Loucy (cell line): ENCODE measurements around the gene NRXN3.

Experiments
- H2AFZ ChIP-seq: fragments of 200-600 bp; sonication (generic); 2 replicates; pipeline ENCODE4 v1.6.0; 2016; ENCODE audit warnings: antibody characterized with exemption, mild to moderate bottlenecking, low read length, moderate library complexity
- H3F3A ChIP-seq: fragments of 200-600 bp; 2 replicates; pipeline ENCODE4 v1.6.0; 2016; ENCODE audit warnings: antibody characterized with exemption, low read depth, mild to moderate bottlenecking
- H3K27me3 ChIP-seq: fragments of 200-600 bp; sonication (generic); 2 replicates; pipeline ENCODE4 v1.6.1; 2014; ENCODE audit warnings: low read length, mild to moderate bottlenecking; ENCODE audit not compliant: insufficient read depth, poor library complexity, severe bottlenecking
- H3K36me3 ChIP-seq: fragments of 200-600 bp; sonication (generic); 2 replicates; pipeline ENCODE4 v1.6.1; 2016; ENCODE audit warnings: low read length; ENCODE audit not compliant: insufficient read depth
- H3K4me1 ChIP-seq: fragments of 200-600 bp; sonication (generic); 2 replicates; pipeline ENCODE4 v1.5.1; 2014; ENCODE audit warnings: low read length, mild to moderate bottlenecking; ENCODE audit not compliant: insufficient read depth, poor library complexity, severe bottlenecking
- H3K4me2 ChIP-seq: fragments of 200-600 bp; sonication (generic); 2 replicates; pipeline ENCODE4 v1.6.0; 2014; ENCODE audit warnings: antibody characterized with exemption, low read length, low read depth, mild to moderate bottlenecking; ENCODE audit not compliant: poor library complexity, severe bottlenecking
- H3K4me3 ChIP-seq: fragments of 200-600 bp; sonication (generic); 2 replicates; pipeline ENCODE4 v1.5.1; 2014; ENCODE audit warnings: low read length, mild to moderate bottlenecking, mixed read lengths; ENCODE audit not compliant: poor library complexity, severe bottlenecking
- H3K79me2 ChIP-seq: fragments of 200-600 bp; sonication (generic); 2 replicates; pipeline ENCODE4 v1.6.1; 2014; ENCODE audit warnings: low read length; ENCODE audit not compliant: insufficient read depth
- H3K9ac ChIP-seq: fragments of 200-600 bp; sonication (generic); 2 replicates; pipeline ENCODE4 v1.6.0; 2014; ENCODE audit warnings: mild to moderate bottlenecking, low read depth, low read length, moderate library complexity; ENCODE audit not compliant: poor library complexity, severe bottlenecking
- H3K9me2 ChIP-seq: fragments of 200-600 bp; sonication (generic); replicated peaks from 2 replicates; pipeline ENCODE4 v1.6.1; 2016; ENCODE audit warnings: low read depth, low read length, mixed read lengths
- H3K9me3 ChIP-seq: fragments of 200-600 bp; sonication (generic); 2 replicates; pipeline ENCODE4 v1.6.1; 2014; ENCODE audit warnings: mild to moderate bottlenecking, antibody characterized with exemption, low read length, low read depth; ENCODE audit not compliant: insufficient read depth
- H4K20me1 ChIP-seq: fragments of 200-600 bp; sonication (generic); 2 replicates; pipeline ENCODE4 v1.6.0; 2014; ENCODE audit warnings: antibody characterized with exemption, low read length, mild to moderate bottlenecking; ENCODE audit not compliant: insufficient read depth, poor library complexity, severe bottlenecking
- EZH2phosphoT487 ChIP-seq: fragments of 200-600 bp; IDR thresholded peaks from 2 replicates; pipeline ENCODE4 v1.6.1; 2018; ENCODE audit warnings: antibody characterized with exemption, mild to moderate bottlenecking, moderate library complexity, borderline replicate concordance
- TF ChIP-seq, protein P1 (sequence below): fragments of 200-600 bp; sonication (generic); conservative IDR thresholded peaks from 2 replicates; pipeline ENCODE4 v1.5.1; 2014; ENCODE audit warnings: mild to moderate bottlenecking, antibody characterized with exemption, low read length

The NRXN3 gene

DNA sequence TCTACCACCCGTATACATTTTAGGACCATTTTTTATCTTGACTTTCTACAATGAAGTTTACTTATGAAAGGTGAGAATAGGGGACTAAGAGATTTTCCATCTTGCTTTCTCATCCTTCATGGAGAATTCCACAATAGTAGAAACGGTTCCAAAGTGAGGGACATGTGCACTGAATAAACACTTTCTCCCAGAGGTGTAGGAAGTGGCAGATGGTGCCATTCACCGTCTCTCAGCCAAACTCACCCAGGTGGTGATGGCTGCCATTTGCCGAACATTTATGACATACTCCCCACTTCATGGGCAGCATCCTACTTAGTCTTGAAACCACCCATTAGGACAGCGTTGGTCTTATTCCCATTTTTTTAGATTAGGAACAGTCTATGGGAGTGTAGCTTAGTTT is 1500.6 kb downstream of the NRXN3 start:
- Histone ChIP-seq H3F3A (no peaks in the 10 kb centered on the region), H3K79me2 (no peaks in the 10 kb centered on the region), H3K4me3 (no peak overlapping the region), H3K9me2 (no peaks in the 10 kb centered on the region), H3K36me3 (no peaks in the 10 kb centered on the region), H3K27me3 (no peaks in the 10 kb centered on the region), H3K9ac (no peak overlapping the region), H3K4me1 (no peaks in the 10 kb centered on the region), H2AFZ (no peak overlapping the region), H4K20me1 (no peaks in the 10 kb centered on the region), H3K9me3 (no peaks in the 10 kb centered on the region), H3K4me2 (no peak overlapping the region)
- TF ChIP-seq, protein P1, sequence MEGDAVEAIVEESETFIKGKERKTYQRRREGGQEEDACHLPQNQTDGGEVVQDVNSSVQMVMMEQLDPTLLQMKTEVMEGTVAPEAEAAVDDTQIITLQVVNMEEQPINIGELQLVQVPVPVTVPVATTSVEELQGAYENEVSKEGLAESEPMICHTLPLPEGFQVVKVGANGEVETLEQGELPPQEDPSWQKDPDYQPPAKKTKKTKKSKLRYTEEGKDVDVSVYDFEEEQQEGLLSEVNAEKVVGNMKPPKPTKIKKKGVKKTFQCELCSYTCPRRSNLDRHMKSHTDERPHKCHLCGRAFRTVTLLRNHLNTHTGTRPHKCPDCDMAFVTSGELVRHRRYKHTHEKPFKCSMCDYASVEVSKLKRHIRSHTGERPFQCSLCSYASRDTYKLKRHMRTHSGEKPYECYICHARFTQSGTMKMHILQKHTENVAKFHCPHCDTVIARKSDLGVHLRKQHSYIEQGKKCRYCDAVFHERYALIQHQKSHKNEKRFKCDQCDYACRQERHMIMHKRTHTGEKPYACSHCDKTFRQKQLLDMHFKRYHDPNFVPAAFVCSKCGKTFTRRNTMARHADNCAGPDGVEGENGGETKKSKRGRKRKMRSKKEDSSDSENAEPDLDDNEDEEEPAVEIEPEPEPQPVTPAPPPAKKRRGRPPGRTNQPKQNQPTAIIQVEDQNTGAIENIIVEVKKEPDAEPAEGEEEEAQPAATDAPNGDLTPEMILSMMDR = no peak
- TF ChIP-seq EZH2phosphoT487 = no peak

- H3K4me2 ChIP-seq = no peak overlapping the region
- H4K20me1 ChIP-seq = no peaks in the 10 kb centered on the region
- H3K79me2 ChIP-seq = no peaks in the 10 kb centered on the region
- H3K4me1 ChIP-seq = no peaks in the 10 kb centered on the region
- H3K27me3 ChIP-seq = no peaks in the 10 kb centered on the region
- no peaks in the 10 kb centered on the region for H3F3A ChIP-seq
- no peak overlapping the region for H2AFZ ChIP-seq
- H3K9me3 ChIP-seq = no peaks in the 10 kb centered on the region
- no peaks in the 10 kb centered on the region for H3K36me3 ChIP-seq
- no peak overlapping the region for H3K4me3 ChIP-seq
- no peak overlapping the region for H3K9ac ChIP-seq
- no peaks in the 10 kb centered on the region for H3K9me2 ChIP-seq
- no peak for TF ChIP-seq EZH2phosphoT487
- TF ChIP-seq, protein P1 = no peak
Observed at GRCh38 chr14:79680087-79680486, 1509.9 kb downstream of the NRXN3 start.

- no peaks in the 10 kb centered on the region for H4K20me1 ChIP-seq
- TF ChIP-seq, protein P1 = no peak
- no peak for TF ChIP-seq EZH2phosphoT487
Observed at GRCh38 chr14:79686196-79686595, 1516.0 kb downstream of the NRXN3 start.

More at GRCh38 chr14:79686196-79686595, 1516.0 kb downstream of the NRXN3 start:
- Histone ChIP-seq H2AFZ (no peak overlapping the region), H3K4me2 (no peak overlapping the region), H3K9ac (no peak overlapping the region), H3F3A (no peaks in the 10 kb centered on the region), H3K4me1 (no peaks in the 10 kb centered on the region), H3K9me3 (no peaks in the 10 kb centered on the region), H3K4me3 (no peak overlapping the region), H3K27me3 (no peaks in the 10 kb centered on the region), H3K79me2 (no peaks in the 10 kb centered on the region), H3K36me3 (no peaks in the 10 kb centered on the region), H3K9me2 (no peaks in the 10 kb centered on the region)
